HG02798 (cell line): Measurements from ENCODE around the gene AFDN.

Source experiments
- ATAC-seq: cut with Tn5 transposase; IDR thresholded peaks from one replicate; pipeline ENCODE4 v1.9.1; 2021; ENCODE audit warnings: mild to moderate bottlenecking; ENCODE audit not compliant: unreplicated experiment, poor library complexity

The AFDN gene

GRCh38 chr6:167858842-167859664 is 32.3 kb downstream of the AFDN start:
- ATAC-seq = no peak

- no peak for ATAC-seq
These were observed 34.0 kb downstream of the AFDN start for GRCh38 chr6:167860550-167861226.

GRCh38 chr6:167861424-167861823 is 34.7 kb downstream of the AFDN start:
- ATAC-seq = no peak

- no peak for ATAC-seq
These were observed 37.2 kb downstream of the AFDN start for GRCh38 chr6:167863897-167864296.

- no peak for ATAC-seq
These were observed 39.9 kb downstream of the AFDN start for GRCh38 chr6:167866642-167867041.

- no peak for ATAC-seq
These were observed 43.6 kb downstream of the AFDN start for GRCh38 chr6:167870321-167870720.

- ATAC-seq = no peak
These were observed 46.0 kb downstream of the AFDN start for GRCh38 chr6:167872538-167873210.

GRCh38 chr6:167877994-167878779 is 51.5 kb downstream of the AFDN start:
- no peak for ATAC-seq

- no peak for ATAC-seq
These were observed 52.9 kb downstream of the AFDN start for GRCh38 chr6:167879612-167880011.

GRCh38 chr6:167881327-167881726 is 54.6 kb downstream of the AFDN start:
- ATAC-seq = no peak

GRCh38 chr6:167882244-167882643 is 55.5 kb downstream of the AFDN start:
- ATAC-seq = no peak

- no peak for ATAC-seq
These were observed 61.4 kb downstream of the AFDN start for GRCh38 chr6:167888098-167888497.

- ATAC-seq = no peak
These were observed 66.4 kb downstream of the AFDN start for GRCh38 chr6:167892835-167893815.

- no peak for ATAC-seq
These were observed 68.3 kb downstream of the AFDN start for GRCh38 chr6:167894965-167895364.

GRCh38 chr6:167896648-167897047 is 69.9 kb downstream of the AFDN start:
- no peak for ATAC-seq

GRCh38 chr6:167898673-167899311 is 72.1 kb downstream of the AFDN start:
- peak; percentile 57 for ATAC-seq

GRCh38 chr6:167904791-167905190 is 78.1 kb downstream of the AFDN start:
- ATAC-seq = no peak

GRCh38 chr6:167906899-167907298 is 80.2 kb downstream of the AFDN start:
- no peak for ATAC-seq
